HepG2 (cell line): ENCODE measurements around the gene BCL6. TPM values are rescaled to one million over a fixed set of nuclear protein-coding genes. Genes with fewer than 3 reads are reported as not detected.

Source experiments
- ATAC-seq: fragments of 200-7000 bp; cut with Tn5 transposase; 3 replicates; pipeline ENCODE4 v1.9.1; 2020; ENCODE audit warnings: mild to moderate bottlenecking, moderate library complexity
- BruUV-seq: library from RNA; stranded (reverse); fragments of 400-500 nt; replicated peaks from 2 replicates; lab custom pipeline; 2021; lab: Mats Ljungman, UMichigan
- CTCF ChIA-PET: fragments of 300-600 bp; formaldehyde crosslinking; extraction: SDS; loops from one replicate; lab custom pipeline; 2021; ENCODE audit warnings: low total read pairs, inconsistent platforms, low intra/inter-chr PET ratio; lab: Yijun Ruan, JAX
- POLR2A ChIA-PET: fragments of 350-600 bp; sonication (Branson Sonifier 250); formaldehyde crosslinking; loops from one replicate; lab custom pipeline; 2020; ENCODE audit warnings: antibody characterized with exemption, inconsistent platforms; lab: Yijun Ruan, JAX
- DNase-seq: peaks from one replicate; pipeline ENCODE4 v3.0.0-alpha.2; 2015; ENCODE audit warnings: low spot score
- FAIRE-seq: peaks from 3 replicates; lab custom pipeline; 2011; peaks lifted over from hg19 to GRCh38; lab: Jason Lieb, UNC
- H2AFZ ChIP-seq: one replicate; pipeline ENCODE4 v1.6.1; 2011; ENCODE audit warnings: low read length, inconsistent platforms
- H3K27ac ChIP-seq: fragments of 300-600 bp; 3 replicates; pipeline ENCODE4 v1.8.0; 2011; ENCODE audit warnings: mixed run types, mild to moderate bottlenecking, mixed read lengths, low read length, inconsistent platforms; ENCODE audit not compliant: insufficient read depth; ENCODE audit errors: extremely low read length
- H3K27me3 ChIP-seq, 2 experiments: fragments of 200-600 bp in 1 of 2; 2 replicates in 1 of 2; 3 replicates in 1 of 2; pipeline versions ENCODE4 v1.6.0 to v1.8.0; 2011; ENCODE audit warnings: low read length in 2 of 2, mild to moderate bottlenecking in 2 of 2, moderate library complexity in 2 of 2, inconsistent platforms in 1 of 2; ENCODE audit not compliant: insufficient read depth in 2 of 2, control insufficient read depth in 1 of 2
- H3K36me3 ChIP-seq, 2 experiments: fragments of 200-600 bp in 1 of 2; replicated peaks in 1 of 2; 2 replicates in 1 of 2; 3 replicates in 1 of 2; pipeline versions ENCODE4 v1.5.1 to v1.8.0; 2011; ENCODE audit warnings: low read length in 2 of 2, inconsistent platforms in 1 of 2; ENCODE audit not compliant: insufficient read depth in 2 of 2, control insufficient read depth in 1 of 2
- H3K4me1 ChIP-seq: 2 replicates; pipeline ENCODE4 v1.5.1; 2012; ENCODE audit warnings: low read length, inconsistent platforms; ENCODE audit not compliant: insufficient read depth
- H3K4me2 ChIP-seq: 2 replicates; pipeline ENCODE4 v1.6.0; 2011; ENCODE audit warnings: low read depth, low read length, inconsistent platforms
- H3K4me3 ChIP-seq, 3 experiments: fragments of 200-600 bp in 1 of 3; sonication (generic), shearing (Covaris generic) in 1 of 3; replicated peaks in 1 of 3; 2 replicates each; pipeline ENCODE4 v1.5.1; 2011 to 2016; ENCODE audit warnings: low read length in 3 of 3, inconsistent platforms in 2 of 3, low read depth in 2 of 3, mild to moderate bottlenecking in 2 of 3, control low read depth in 1 of 3, mixed read lengths in 1 of 3; ENCODE audit not compliant: insufficient read depth in 1 of 3
- H3K79me2 ChIP-seq: one replicate; pipeline ENCODE4 v1.6.1; 2011; ENCODE audit warnings: low read length, inconsistent platforms; ENCODE audit not compliant: insufficient read depth
- H3K9ac ChIP-seq: 2 replicates; pipeline ENCODE4 v1.6.0; 2011; ENCODE audit warnings: mild to moderate bottlenecking, low read depth, low read length, inconsistent platforms; ENCODE audit not compliant: insufficient read depth
- H3K9me3 ChIP-seq: 2 replicates; pipeline ENCODE4 v1.5.1; 2012; ENCODE audit warnings: mild to moderate bottlenecking, low read length
- H4K20me1 ChIP-seq: 2 replicates; pipeline ENCODE4 v1.6.0; 2011; ENCODE audit warnings: inconsistent platforms, mild to moderate bottlenecking, low read length, moderate library complexity; ENCODE audit not compliant: insufficient read depth
- DMTF1 ChIP-seq: sonication (generic); formaldehyde crosslinking; IDR thresholded peaks from 2 replicates; pipeline ENCODE4 v1.4.0; 2020; ENCODE audit warnings: mild to moderate bottlenecking, missing genetic modification reagents
- HDAC2 ChIP-seq: sonication (generic); formaldehyde crosslinking; IDR thresholded peaks from 2 replicates; pipeline ENCODE4 v1.4.0; 2020; ENCODE audit warnings: missing genetic modification reagents
- HMG20A ChIP-seq: IDR thresholded peaks from 2 replicates; pipeline ENCODE4 v1.6.1; 2016; ENCODE audit warnings: borderline replicate concordance
- HOXA7 ChIP-seq: sonication (generic); formaldehyde crosslinking; IDR thresholded peaks from 2 replicates; pipeline ENCODE4 v1.8.1; 2022; ENCODE audit warnings: mild to moderate bottlenecking, missing genetic modification reagents, moderate library complexity
- NCOA1 ChIP-seq: sonication (generic); formaldehyde crosslinking; IDR thresholded peaks from 2 replicates; pipeline ENCODE4 v1.9.0; 2021; ENCODE audit warnings: missing genetic modification reagents
- RARA ChIP-seq: IDR thresholded peaks from 2 replicates; pipeline ENCODE4 v1.6.1; 2016; ENCODE audit warnings: missing genetic modification reagents, missing compliant biosample characterization
- RELA ChIP-seq: sonication (generic); formaldehyde crosslinking; IDR thresholded peaks from 2 replicates; pipeline ENCODE4 v1.4.0; 2020; ENCODE audit warnings: missing genetic modification reagents
- SIX1 ChIP-seq: sonication (generic); formaldehyde crosslinking; IDR thresholded peaks from 2 replicates; pipeline ENCODE4 v1.4.0; 2020; ENCODE audit warnings: missing genetic modification reagents, borderline replicate concordance
- ZFYVE20 ChIP-seq: sonication (generic); formaldehyde crosslinking; IDR thresholded peaks from 2 replicates; pipeline ENCODE4 v1.8.0; 2023; ENCODE audit warnings: low read depth, mild to moderate bottlenecking, moderate library complexity, missing genetic modification reagents, borderline replicate concordance
- ZGPAT ChIP-seq: IDR thresholded peaks from 2 replicates; pipeline ENCODE4 v1.6.1; 2016; ENCODE audit warnings: mild to moderate bottlenecking
- ZNF207 ChIP-seq: fragments of 450-650 bp; IDR thresholded peaks from 2 replicates; pipeline ENCODE4 v1.6.1; 2016; ENCODE audit warnings: antibody characterized with exemption, borderline replicate concordance
- ZNF33B ChIP-seq: sonication (generic); formaldehyde crosslinking; IDR thresholded peaks from 2 replicates; pipeline ENCODE4 v1.5.1; 2020; ENCODE audit warnings: mild to moderate bottlenecking, missing genetic modification reagents
- ZNF567 ChIP-seq: sonication (generic); formaldehyde crosslinking; IDR thresholded peaks from 2 replicates; pipeline ENCODE4 v1.8.1; 2023; ENCODE audit warnings: mild to moderate bottlenecking, missing genetic modification reagents, borderline replicate concordance
- WGBS: methylation state at CpG from one replicate; pipeline ENCODE4 v1.1.6; 2017; ENCODE audit warnings: low lambda C conversion rate; 5-methylcytosine and 5-hydroxymethylcytosine counted together
- in situ Hi-C: cut with HindIII; loops from 2 replicates; pipeline ENCODE4 v1.10.0; 2017; ENCODE audit warnings: low pct_unique_long_range_greater_than_20kb; ENCODE audit not compliant: extremely low pct_ligation_motif_present
- intact Hi-C: fragments of 100-400 bp; cut with micrococcal nuclease; formaldehyde crosslinking; loops from one replicate; pipeline ENCODE4 v1.10.0; 2022; ENCODE audit not compliant: unreplicated experiment
- polyA plus RNA-seq, 8 experiments: library from polyadenylated mRNA; depleted of rRNA in 3 of 8; stranded (reverse) in 7 of 8; unstranded in 1 of 8; fragments of >200 nt; fragmentation: Illumina TruSeq in 4 of 8; extraction: Trizol in 4 of 8; gene quantifications; 2 replicates each; pipeline versions ENCODE4 v1.2.1 to v1.2.3, GENCODE V29; 2011 to 2016; ENCODE audit warnings: low read depth in 4 of 8, missing spikeins in 1 of 8, mixed read lengths in 1 of 8; ENCODE audit not compliant: insufficient read depth in 1 of 8
- total RNA-seq, 5 experiments: library from RNA; depleted of rRNA; stranded (reverse); fragments of >200 nt; fragmentation: Illumina TruSeq; extraction: Trizol; gene quantifications; 2 replicates each; pipeline ENCODE4 v1.2.3, GENCODE V29; 2016; ENCODE audit warnings: low read depth in 1 of 5
- TF ChIP-seq, protein P1 (sequence below): sonication (generic); formaldehyde crosslinking; conservative IDR thresholded peaks from 2 replicates; pipeline ENCODE4 v1.4.0; 2020; ENCODE audit warnings: mild to moderate bottlenecking, missing genetic modification reagents, moderate library complexity

BCL6 gene
- total and polyA plus RNA-seq, 2 of the 13 experiments (the other 11 are each of a cell fraction or from before 2014, with no cell fraction given): 21.2 to 53.7 TPM

GRCh38 chr3:187719628-187720336, 25.5 kb downstream of the BCL6 start:
- in situ Hi-C loops (loop anchor here (10.0 kb wide), 1 partner anchor 405 kb away; no protein-coding TSS in a partner anchor), intact Hi-C loops (no loop called here)
- DNase-seq: peak; percentile 84
- peaks cover 11 to 30% of the 10 kb centered on the region in 2 experiments; a peak in 4 of 5 replicates for H3K36me3 ChIP-seq
- H3K9ac ChIP-seq: peak overlapping the region; percentile 31; the same call in 1 of the 2 replicates
- peak; percentile 90 for ATAC-seq
- H3K4me3 ChIP-seq: peak overlapping the region in 1 of 3 experiments; percentile 12; a peak in 1 of 6 replicates
- H3K9me3 ChIP-seq: no peaks in the 10 kb centered on the region
- H3K4me1 ChIP-seq: peaks cover 42% of the 10 kb centered on the region
- ChIA-PET POLR2A (interaction anchor here (1.2 kb wide), 1 partner anchor 575 kb away, joined by 3 read pairs; no protein-coding TSS in a partner anchor), CTCF (no interaction called here)
- WGBS: 10% methylated on average over 3 of the region's 6 CpGs
- H3K27me3 ChIP-seq: no peaks in the 10 kb centered on the region
- no peak overlapping the region for H2AFZ ChIP-seq
- H3K4me2 ChIP-seq: peak overlapping the region; percentile 51
- BruUV-seq: no TSS peak
- H3K27ac ChIP-seq: peak overlapping the region; percentile 91
- peak; percentile 88 for FAIRE-seq
- peaks cover 5% of the 10 kb centered on the region; the same call in 1 of the 2 replicates for H4K20me1 ChIP-seq
- H3K79me2 ChIP-seq: no peaks in the 10 kb centered on the region
- TF ChIP-seq, protein P1, sequence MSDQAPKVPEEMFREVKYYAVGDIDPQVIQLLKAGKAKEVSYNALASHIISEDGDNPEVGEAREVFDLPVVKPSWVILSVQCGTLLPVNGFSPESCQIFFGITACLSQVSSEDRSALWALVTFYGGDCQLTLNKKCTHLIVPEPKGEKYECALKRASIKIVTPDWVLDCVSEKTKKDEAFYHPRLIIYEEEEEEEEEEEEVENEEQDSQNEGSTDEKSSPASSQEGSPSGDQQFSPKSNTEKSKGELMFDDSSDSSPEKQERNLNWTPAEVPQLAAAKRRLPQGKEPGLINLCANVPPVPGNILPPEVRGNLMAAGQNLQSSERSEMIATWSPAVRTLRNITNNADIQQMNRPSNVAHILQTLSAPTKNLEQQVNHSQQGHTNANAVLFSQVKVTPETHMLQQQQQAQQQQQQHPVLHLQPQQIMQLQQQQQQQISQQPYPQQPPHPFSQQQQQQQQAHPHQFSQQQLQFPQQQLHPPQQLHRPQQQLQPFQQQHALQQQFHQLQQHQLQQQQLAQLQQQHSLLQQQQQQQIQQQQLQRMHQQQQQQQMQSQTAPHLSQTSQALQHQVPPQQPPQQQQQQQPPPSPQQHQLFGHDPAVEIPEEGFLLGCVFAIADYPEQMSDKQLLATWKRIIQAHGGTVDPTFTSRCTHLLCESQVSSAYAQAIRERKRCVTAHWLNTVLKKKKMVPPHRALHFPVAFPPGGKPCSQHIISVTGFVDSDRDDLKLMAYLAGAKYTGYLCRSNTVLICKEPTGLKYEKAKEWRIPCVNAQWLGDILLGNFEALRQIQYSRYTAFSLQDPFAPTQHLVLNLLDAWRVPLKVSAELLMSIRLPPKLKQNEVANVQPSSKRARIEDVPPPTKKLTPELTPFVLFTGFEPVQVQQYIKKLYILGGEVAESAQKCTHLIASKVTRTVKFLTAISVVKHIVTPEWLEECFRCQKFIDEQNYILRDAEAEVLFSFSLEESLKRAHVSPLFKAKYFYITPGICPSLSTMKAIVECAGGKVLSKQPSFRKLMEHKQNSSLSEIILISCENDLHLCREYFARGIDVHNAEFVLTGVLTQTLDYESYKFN: peak; percentile 96
- TF ChIP-seq NCOA1: 0 out of 2 replicates have a peak, but pooled peaks have one; percentile 54
- no peak for TF ChIP-seq DMTF1 (CRISPR knock-in tag)
- no peak for TF ChIP-seq HOXA7 (CRISPR knock-in tag)
- no peak for TF ChIP-seq RELA
- peak; percentile 64 for TF ChIP-seq ZGPAT
- no peak for TF ChIP-seq ZNF567 (CRISPR knock-in tag)
- TF ChIP-seq ZFYVE20 (CRISPR knock-in tag): no peak
- peak; percentile 81 for TF ChIP-seq HMG20A (CRISPR knock-in tag)
- TF ChIP-seq ZNF33B (CRISPR knock-in tag): no peak
- peak; percentile 81; the same call in 1 of the 2 replicates for TF ChIP-seq SIX1
- TF ChIP-seq HDAC2 (CRISPR knock-in tag): peak; percentile 78
- peak; percentile 84 for TF ChIP-seq RARA
- TF ChIP-seq ZNF207: no peak
